CD4-positive, alpha-beta memory T cell (primary cell): Measurements from ENCODE around the gene FASLG. TPM values are rescaled to one million over a fixed set of nuclear protein-coding genes. Genes with fewer than 3 reads are reported as not detected.

Experiments used
- CTCF ChIA-PET: fragments of 350-600 bp; sonication (Branson Sonifier 250); formaldehyde crosslinking; loops from one replicate; lab custom pipeline; 2021; ENCODE audit warnings: inconsistent platforms; ENCODE audit not compliant: partially characterized antibody; lab: Charles Lee
- POLR2A ChIA-PET: fragments of 350-600 bp; sonication (Branson Sonifier 250); formaldehyde crosslinking; loops from one replicate; lab custom pipeline; 2021; ENCODE audit not compliant: partially characterized antibody; lab: Charles Lee
- DNase-seq, 5 donors: peaks; one replicate each; pipeline versions ENCODE4 v3.0.0 to v3.0.0-alpha.2; 2020 to 2022; ENCODE audit warnings: mixed read lengths in 1 of 5
- H3K27ac ChIP-seq: one replicate; pipeline ENCODE4 v1.7.0; 2013; ENCODE audit warnings: low read depth, low read length
- H3K27me3 ChIP-seq: 2 replicates; pipeline ENCODE4 v1.7.0; 2013; ENCODE audit warnings: mild to moderate bottlenecking, low read length, moderate library complexity; ENCODE audit not compliant: insufficient read depth
- H3K36me3 ChIP-seq: 2 replicates; pipeline ENCODE4 v1.7.0; 2013; ENCODE audit warnings: mild to moderate bottlenecking, low read length, moderate library complexity; ENCODE audit not compliant: insufficient read depth
- H3K4me1 ChIP-seq: 2 replicates; pipeline ENCODE4 v1.7.0; 2013; ENCODE audit warnings: mild to moderate bottlenecking, low read length, moderate library complexity; ENCODE audit not compliant: insufficient read depth
- H3K4me3 ChIP-seq, 2 donors: one replicate each; pipeline ENCODE4 v1.7.0; 2013; ENCODE audit warnings: low read length in 2 of 2, mild to moderate bottlenecking in 1 of 2
- H3K9me3 ChIP-seq, 2 donors: one replicate each; pipeline ENCODE4 v1.7.0; 2013; ENCODE audit warnings: low read length in 2 of 2, control low read depth in 1 of 2; ENCODE audit not compliant: control insufficient read depth in 1 of 2
- H3K27ac Mint-ChIP-seq, 7 donors: one replicate each; pipeline ENCODE4 v1.8.0; 2020 to 2021; ENCODE audit warnings: mixed read lengths in 7 of 7, mild to moderate bottlenecking in 6 of 7, inconsistent platforms in 3 of 7, moderate library complexity in 3 of 7
- H3K27me3 Mint-ChIP-seq, 2 donors: one replicate each; pipeline ENCODE4 v1.8.0; 2020 to 2021; ENCODE audit warnings: mixed read lengths in 2 of 2
- H3K36me3 Mint-ChIP-seq, 2 donors: one replicate each; pipeline ENCODE4 v1.8.0; 2020 to 2021; ENCODE audit warnings: mixed read lengths in 2 of 2, inconsistent platforms in 1 of 2, mild to moderate bottlenecking in 1 of 2
- H3K4me1 Mint-ChIP-seq, 4 donors: one replicate each; pipeline ENCODE4 v1.8.0; 2020 to 2021; ENCODE audit warnings: mixed read lengths in 4 of 4, mild to moderate bottlenecking in 1 of 4
- H3K4me3 Mint-ChIP-seq, 8 donors: one replicate each; pipeline ENCODE4 v1.8.0; 2020 to 2021; ENCODE audit warnings: mixed read lengths in 8 of 8, mild to moderate bottlenecking in 7 of 8, moderate library complexity in 6 of 8, inconsistent platforms in 3 of 8
- H3K9me3 Mint-ChIP-seq, 8 donors: one replicate each; pipeline ENCODE4 v1.8.0; 2020 to 2021; ENCODE audit warnings: mixed read lengths in 8 of 8, mild to moderate bottlenecking in 5 of 8, inconsistent platforms in 3 of 8, moderate library complexity in 1 of 8
- intact Hi-C: fragments of 100-400 bp; cut with micrococcal nuclease; formaldehyde crosslinking; loops from one replicate; pipeline ENCODE4 v1.15.1; 2023
- polyA plus RNA-seq, 2 donors: library from polyadenylated mRNA; unstranded; fragments of 300-500 nt; fragmentation: Illumina TruSeq; gene quantifications; one replicate each; pipeline ENCODE4 v1.2.3, GENCODE V29; 2021
- total RNA-seq, 2 experiments: library from RNA; stranded (reverse); gene quantifications; one replicate each; pipeline ENCODE4 v1.2.3, GENCODE V29; 2021

The FASLG gene
- total and polyA plus RNA-seq, 4 experiments from 2014 or later: 0.81 to 4.9 (median 3.4) TPM

- H3K36me3 ChIP-seq: no peaks in the 10 kb centered on the region
- peaks cover 0 to 54% (median 29%) of the 10 kb centered on the region in 4 donors for H3K4me1 Mint-ChIP-seq
- no peaks in the 10 kb centered on the region for H3K9me3 Mint-ChIP-seq
- CTCF ChIA-PET: interaction anchor here (1.3 to 1.7 kb wide), 2 partner anchors 20 to 90 kb away, joined by 3 to 11 read pairs; no protein-coding TSS in a partner anchor
- peaks cover 92% of the 10 kb centered on the region for H3K4me1 ChIP-seq
- POLR2A ChIA-PET: interaction anchor here (0.6 to 2.7 kb wide), 17 partner anchors 9 to 167 kb away, joined by 3 to 25 read pairs (median 4); partner anchors contain the start of gene FASLG
- no peaks in the 10 kb centered on the region for H3K27me3 Mint-ChIP-seq
- intact Hi-C loops: loop anchor here (1.0 to 5.0 kb wide), 4 partner anchors 21 to 167 kb away; partner anchors contain the start of gene SUCO
- H3K27me3 ChIP-seq: no peaks in the 10 kb centered on the region
- DNase-seq: no peak
- H3K27ac ChIP-seq: peak overlapping the region; percentile 64
- H3K4me3 Mint-ChIP-seq: peak overlapping the region in 7 of 8 donors; percentile 69 to 85 (median 77)
- H3K4me3 ChIP-seq: peak overlapping the region; percentile 17 to 28
- H3K27ac Mint-ChIP-seq: peak overlapping the region in 6 of 7 donors; percentile 92 to 96 (median 94)
- H3K36me3 Mint-ChIP-seq: no peaks in the 10 kb centered on the region
- no peaks in the 10 kb centered on the region for H3K9me3 ChIP-seq
Measured at GRCh38 chr1:172699695-172700227, 40.9 kb downstream of the FASLG start.

DNA sequence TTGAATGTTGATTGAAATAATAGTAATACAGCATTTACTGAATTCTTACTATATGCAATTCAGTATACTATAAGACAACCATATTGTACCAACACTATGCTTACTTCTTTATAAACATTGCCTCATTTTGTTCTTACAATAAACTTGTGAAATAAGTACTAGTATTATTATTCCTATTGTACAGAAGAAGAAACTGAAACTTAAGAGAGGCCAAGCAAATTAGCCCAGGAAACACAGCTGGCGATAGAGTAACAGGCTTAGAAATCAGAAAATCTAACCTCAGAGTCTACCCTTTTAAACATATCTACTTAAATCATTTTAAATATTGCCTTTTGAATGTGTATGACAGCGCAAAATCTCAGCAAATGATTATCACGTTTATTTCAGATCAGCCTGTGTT, 41.7 kb downstream of the FASLG start:
- intact Hi-C loops: no loop called here
- no peaks in the 10 kb centered on the region for H3K9me3 ChIP-seq
- H3K36me3 Mint-ChIP-seq: no peaks in the 10 kb centered on the region
- H3K4me1 Mint-ChIP-seq: peaks cover 1 to 53% (median 24%) of the 10 kb centered on the region in 4 donors
- no peaks in the 10 kb centered on the region for H3K9me3 Mint-ChIP-seq
- no peaks in the 10 kb centered on the region for H3K27me3 Mint-ChIP-seq
- H3K27ac ChIP-seq: no peak overlapping the region
- ChIA-PET CTCF (interaction anchor here (1.7 kb wide), 1 partner anchor 19 kb away, joined by 11 read pairs; no protein-coding TSS in a partner anchor), POLR2A (interaction anchor here (1.3 to 2.7 kb wide), 7 partner anchors 8 to 168 kb away, joined by 3 to 15 read pairs (median 6); partner anchors contain the start of gene FASLG)
- H3K4me1 ChIP-seq: peaks cover 100% of the 10 kb centered on the region
- H3K27ac Mint-ChIP-seq: peak overlapping the region in 6 of 7 donors; percentile 15 to 96 (median 61)
- peak overlapping the region in 7 of 8 donors; percentile 1 to 85 (median 31) for H3K4me3 Mint-ChIP-seq
- no peak overlapping the region for H3K4me3 ChIP-seq
- no peaks in the 10 kb centered on the region for H3K36me3 ChIP-seq
- no peaks in the 10 kb centered on the region for H3K27me3 ChIP-seq
- no peak for DNase-seq

DNA sequence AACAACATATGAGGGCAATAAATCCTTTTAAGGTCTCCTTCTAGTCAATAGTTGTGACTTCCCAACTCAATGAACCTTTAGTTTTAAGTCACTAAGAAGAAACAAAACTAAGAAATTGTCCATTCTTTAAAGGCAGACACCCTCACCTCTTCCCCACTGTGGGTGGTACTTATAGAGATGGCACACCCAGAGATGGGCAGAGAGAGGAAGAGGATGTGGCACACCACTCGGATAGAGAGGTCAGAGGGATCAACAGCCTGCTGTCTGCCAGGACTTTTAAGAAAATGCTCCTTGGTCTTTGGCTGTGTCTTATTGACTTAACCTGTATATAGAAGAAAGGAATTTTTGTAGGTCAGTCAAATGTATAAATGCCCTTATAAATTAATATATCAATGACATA, 45.1 kb downstream of the FASLG start:
- peak overlapping the region in 3 of 7 donors; percentile 3 to 66 (median 60) for H3K27ac Mint-ChIP-seq
- Histone ChIP-seq H3K36me3 (no peaks in the 10 kb centered on the region), H3K27ac (no peak overlapping the region), H3K4me3 (no peak overlapping the region), H3K4me1 (peaks cover 96% of the 10 kb centered on the region), H3K9me3 (no peaks in the 10 kb centered on the region), H3K27me3 (no peaks in the 10 kb centered on the region)
- no peaks in the 10 kb centered on the region for H3K9me3 Mint-ChIP-seq
- peak overlapping the region in 1 of 8 donors; percentile 70 for H3K4me3 Mint-ChIP-seq
- H3K4me1 Mint-ChIP-seq: peaks cover 20 to 49% (median 30%) of the 10 kb centered on the region in 4 donors
- CTCF ChIA-PET: interaction anchor here (0.8 to 2.3 kb wide), 5 partner anchors 12 to 76 kb away, joined by 3 to 16 read pairs (median 3); no protein-coding TSS in a partner anchor
- no peaks in the 10 kb centered on the region for H3K36me3 Mint-ChIP-seq
- DNase-seq: no peak
- POLR2A ChIA-PET: interaction anchor here (1.7 to 2.0 kb wide), 4 partner anchors 24 to 64 kb away, joined by 3 to 9 read pairs (median 6); no protein-coding TSS in a partner anchor
- intact Hi-C loops: no loop called here
- no peaks in the 10 kb centered on the region for H3K27me3 Mint-ChIP-seq

DNA sequence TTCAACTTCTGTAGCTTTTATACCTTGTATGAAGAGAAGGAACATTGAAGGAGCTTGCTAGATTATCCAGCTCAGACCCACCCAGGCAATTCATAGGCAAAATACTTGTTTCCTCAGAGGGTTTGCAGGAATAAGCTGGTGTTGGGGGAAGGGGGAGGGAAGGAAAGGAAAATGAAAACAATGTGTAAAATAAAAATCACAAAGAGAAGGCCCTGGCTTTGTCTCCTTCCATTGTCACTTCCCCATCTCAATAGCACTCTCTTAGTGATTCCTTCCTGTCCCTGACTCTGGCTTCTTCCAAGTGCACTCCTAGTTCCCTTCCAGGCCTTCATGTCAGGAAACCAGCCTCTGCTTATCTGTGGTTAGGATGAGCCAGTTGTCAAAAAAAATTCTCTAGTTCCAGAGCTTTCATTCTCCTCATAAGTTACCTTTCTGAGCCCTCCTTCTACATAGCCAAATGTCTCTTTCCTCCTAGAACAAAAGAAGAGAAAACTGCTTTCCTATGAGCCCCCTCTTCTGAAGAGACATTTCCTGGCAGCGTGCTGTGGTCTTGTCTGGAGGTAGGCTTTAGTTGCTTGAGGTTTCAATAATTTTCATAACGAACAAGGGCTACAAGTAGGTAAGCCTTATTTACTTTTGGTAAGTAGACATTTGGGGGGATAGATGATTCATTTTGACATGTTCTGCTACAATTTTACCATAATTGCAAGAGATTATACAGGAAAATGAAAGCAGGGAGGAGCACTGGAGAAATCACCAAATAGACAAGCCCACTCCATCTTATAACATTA, 45.7 kb downstream of the FASLG start:
- no peaks in the 10 kb centered on the region for H3K36me3 ChIP-seq
- H3K4me1 ChIP-seq: peaks cover 96% of the 10 kb centered on the region
- ChIA-PET POLR2A (interaction anchor here (1.2 to 2.0 kb wide), 6 partner anchors 24 to 65 kb away, joined by 3 to 9 read pairs (median 5); no protein-coding TSS in a partner anchor), CTCF (interaction anchor here (0.8 to 2.3 kb wide), 5 partner anchors 11 to 76 kb away, joined by 3 to 16 read pairs (median 3); no protein-coding TSS in a partner anchor)
- H3K9me3 ChIP-seq: no peaks in the 10 kb centered on the region
- intact Hi-C loops: no loop called here
- Mint-ChIP-seq H3K4me1 (peaks cover 20 to 48% (median 29%) of the 10 kb centered on the region in 4 donors), H3K36me3 (no peaks in the 10 kb centered on the region), H3K4me3 (peak overlapping the region in 2 of 8 donors; percentile 58 to 70), H3K27me3 (no peaks in the 10 kb centered on the region), H3K27ac (peak overlapping the region in 6 of 7 donors; percentile 6 to 85 (median 63)), H3K9me3 (no peaks in the 10 kb centered on the region)
- H3K4me3 ChIP-seq: no peak overlapping the region
- DNase-seq: no peak
- no peaks in the 10 kb centered on the region for H3K27me3 ChIP-seq
- no peak overlapping the region for H3K27ac ChIP-seq

- Mint-ChIP-seq H3K4me1 (peaks cover 20 to 36% (median 30%) of the 10 kb centered on the region in 4 donors), H3K9me3 (no peaks in the 10 kb centered on the region), H3K36me3 (no peaks in the 10 kb centered on the region), H3K27me3 (no peaks in the 10 kb centered on the region), H3K4me3 (peak overlapping the region; percentile 24 to 74 (median 62)), H3K27ac (peak overlapping the region; percentile 16 to 84 (median 68))
- intact Hi-C loops: loop anchor here (1.0 to 2.0 kb wide), 2 partner anchors 38 to 70 kb away; no protein-coding TSS in a partner anchor
- no peaks in the 10 kb centered on the region for H3K36me3 ChIP-seq
- H3K9me3 ChIP-seq: no peaks in the 10 kb centered on the region
- H3K27ac ChIP-seq: no peak overlapping the region
- H3K4me3 ChIP-seq: peak overlapping the region in 1 of 2 donors; percentile 0
- CTCF ChIA-PET: interaction anchor here (0.9 to 2.3 kb wide), 6 partner anchors 10 to 99 kb away, joined by 3 to 34 read pairs (median 6); no protein-coding TSS in a partner anchor
- peaks cover 58% of the 10 kb centered on the region for H3K4me1 ChIP-seq
- H3K27me3 ChIP-seq: no peaks in the 10 kb centered on the region
- POLR2A ChIA-PET: interaction anchor here (0.7 to 1.9 kb wide), 15 partner anchors 9 to 1160 kb away, joined by 3 to 13 read pairs (median 5); partner anchors contain the start of genes FASLG, SUCO and ZBTB37
- peak; percentile 51 to 78 (median 61) for DNase-seq
Measured at GRCh38 chr1:172708452-172708851, 49.5 kb downstream of the FASLG start.

DNA sequence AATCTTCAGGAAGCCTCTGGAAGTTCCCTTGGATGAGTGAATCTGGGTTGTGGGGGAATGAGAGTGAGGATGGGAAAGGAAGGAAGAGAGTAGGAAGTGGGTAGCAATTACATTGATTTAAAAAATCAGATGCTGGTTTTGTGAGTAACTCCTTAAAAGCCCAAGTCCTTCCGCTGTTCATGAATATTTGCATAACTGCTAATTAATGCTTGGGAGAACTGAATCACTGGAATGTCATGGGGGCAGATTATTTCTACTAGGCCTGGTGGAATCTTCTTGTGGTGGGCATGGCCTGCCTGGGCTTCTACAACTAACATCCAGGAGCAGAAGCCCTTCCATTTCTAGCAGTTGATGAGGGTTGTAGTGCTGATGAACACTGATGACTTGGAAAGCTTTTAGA, 52.7 kb downstream of the FASLG start:
- ChIA-PET CTCF (interaction anchor here (1.0 to 1.9 kb wide), 3 partner anchors 9 to 121 kb away, joined by 3 to 5 read pairs (median 3); no protein-coding TSS in a partner anchor), POLR2A (no interaction called here)
- Mint-ChIP-seq H3K4me1 (peaks cover 22 to 33% (median 29%) of the 10 kb centered on the region in 4 donors), H3K36me3 (no peaks in the 10 kb centered on the region), H3K27me3 (no peaks in the 10 kb centered on the region), H3K27ac (no peak overlapping the region), H3K4me3 (no peak overlapping the region), H3K9me3 (no peaks in the 10 kb centered on the region)
- Histone ChIP-seq H3K4me3 (no peak overlapping the region), H3K36me3 (no peaks in the 10 kb centered on the region), H3K9me3 (no peaks in the 10 kb centered on the region), H3K27ac (no peak overlapping the region), H3K27me3 (no peaks in the 10 kb centered on the region), H3K4me1 (peaks cover 33% of the 10 kb centered on the region)
- DNase-seq: no peak
- intact Hi-C loops: no loop called here
